Keratinocyte (primary cell): ENCODE data around the gene ACSS1. TPM values are rescaled to one million over a fixed set of nuclear protein-coding genes. Genes with fewer than 3 reads are reported as not detected.

Experiments
- DNase-seq: peaks from one replicate; pipeline ENCODE4 v3.0.0-alpha.2; 2011; ENCODE audit warnings: low read depth, missing footprints, low spot score
- FAIRE-seq: peaks from 2 replicates; lab custom pipeline; 2011; peaks lifted over from hg19 to GRCh38; lab: Jason Lieb, UNC
- H2AFZ ChIP-seq: 2 replicates; pipeline ENCODE4 v1.6.0; 2012; ENCODE audit warnings: low read length, control low read depth, inconsistent platforms; ENCODE audit not compliant: control insufficient read depth
- H3K27ac ChIP-seq: 2 replicates; pipeline ENCODE4 v1.5.1; 2011; ENCODE audit warnings: low read length; ENCODE audit not compliant: control insufficient read depth, insufficient read depth
- H3K27me3 ChIP-seq: 3 replicates; pipeline ENCODE4 v1.6.0; 2011; ENCODE audit warnings: low read length; ENCODE audit not compliant: control insufficient read depth, insufficient read depth; ENCODE audit errors: extremely low read depth
- H3K36me3 ChIP-seq, 2 experiments: 2 replicates in 1 of 2; 3 replicates in 1 of 2; pipeline ENCODE4 v1.5.1; 2011; ENCODE audit warnings: low read length in 2 of 2, mild to moderate bottlenecking in 1 of 2; ENCODE audit not compliant: control insufficient read depth in 2 of 2, insufficient read depth in 2 of 2; ENCODE audit errors: extremely low read depth in 1 of 2
- H3K4me1 ChIP-seq: 3 replicates; pipeline ENCODE4 v1.5.1; 2011; ENCODE audit warnings: low read length; ENCODE audit not compliant: control insufficient read depth, insufficient read depth; ENCODE audit errors: extremely low read depth
- H3K4me2 ChIP-seq: 3 replicates; pipeline ENCODE4 v1.6.0; 2011; ENCODE audit warnings: low read depth, low read length; ENCODE audit not compliant: control insufficient read depth, insufficient read depth; ENCODE audit errors: extremely low read depth
- H3K4me3 ChIP-seq, 3 experiments: fragments of 200-600 bp in 1 of 3; sonication (generic) in 1 of 3; 2 replicates in 2 of 3; 3 replicates in 1 of 3; pipeline ENCODE4 v1.5.1; 2011 to 2016; ENCODE audit warnings: low read length in 3 of 3, mild to moderate bottlenecking in 3 of 3, control low read depth in 2 of 3, inconsistent platforms in 1 of 3, low read depth in 1 of 3, mixed read lengths in 1 of 3, mixed run types in 1 of 3, moderate library complexity in 1 of 3; ENCODE audit not compliant: control insufficient read depth in 2 of 3, insufficient read depth in 2 of 3; ENCODE audit errors: extremely low read depth in 1 of 3
- H3K79me2 ChIP-seq: 2 replicates; pipeline ENCODE4 v1.6.0; 2012; ENCODE audit warnings: low read length; ENCODE audit not compliant: control insufficient read depth, insufficient read depth
- H3K9ac ChIP-seq: 3 replicates; pipeline ENCODE4 v1.6.0; 2011; ENCODE audit warnings: low read length; ENCODE audit not compliant: control insufficient read depth, insufficient read depth; ENCODE audit errors: extremely low read depth
- H3K9me1 ChIP-seq: 3 replicates; pipeline ENCODE4 v1.6.0; 2011; ENCODE audit warnings: low read length; ENCODE audit not compliant: control insufficient read depth, insufficient read depth; ENCODE audit errors: extremely low read depth
- H3K9me3 ChIP-seq: 2 replicates; pipeline ENCODE4 v1.5.1; 2012; ENCODE audit warnings: low read depth, low read length; ENCODE audit not compliant: control insufficient read depth
- H4K20me1 ChIP-seq: 3 replicates; pipeline ENCODE4 v1.6.0; 2011; ENCODE audit warnings: low read length; ENCODE audit not compliant: control insufficient read depth, insufficient read depth; ENCODE audit errors: extremely low read depth
- CTCF ChIP-seq, 3 experiments: IDR thresholded peaks in 1 of 3; conservative IDR thresholded peaks in 1 of 3; optimal IDR thresholded peaks in 1 of 3; 2 replicates in 2 of 3; 3 replicates in 1 of 3; pipeline versions ENCODE3 to v1.5.1; 2011; ENCODE audit warnings: low read length in 3 of 3, mild to moderate bottlenecking in 3 of 3, moderate library complexity in 2 of 3, control low read depth in 1 of 3, inconsistent platforms in 1 of 3; ENCODE audit not compliant: insufficient read depth in 2 of 3; ENCODE audit errors: extremely low read depth in 1 of 3
- EZH2 ChIP-seq: IDR thresholded peaks from one replicate; pipeline ENCODE4 v1.6.1; 2012; ENCODE audit warnings: inconsistent platforms, mild to moderate bottlenecking, low read length, moderate library complexity
- dilution Hi-C: fragments of 300-500 bp; cut with MboI; formaldehyde crosslinking; loops from one replicate; pipeline ENCODE4 v1.7.0; 2020; ENCODE audit warnings: low sequenced_read_pairs; ENCODE audit not compliant: extremely low pct_ligation_motif_present
- polyA plus RNA-seq, 5 experiments: library from polyadenylated mRNA; depleted of rRNA in 3 of 5; stranded (reverse) in 3 of 5; stranded (forward) in 1 of 5; unstranded in 1 of 5; fragments of >200 nt; gene quantifications; 1 replicate in 1 of 5; 2 replicates in 3 of 5; 3 replicates in 1 of 5; pipeline versions ENCODE4 v1.2.1 to v1.2.3, GENCODE V29; 2011 to 2012; ENCODE audit warnings: missing spikeins in 2 of 5, low read depth in 1 of 5, low replicate concordance in 1 of 5

Gene ACSS1
- polyA plus RNA-seq, 1 donor (not counting 4 experiments of a cell fraction or from before 2014, with no cell fraction given): 1.5 TPM

GRCh38 chr20:25032478-25033264 lies 25.3 kb downstream of the ACSS1 start:
- H3K4me1 ChIP-seq: peaks cover 6% of the 10 kb centered on the region
- dilution Hi-C loops: no loop called here
- no peaks in the 10 kb centered on the region for H3K9me3 ChIP-seq
- H3K9ac ChIP-seq: no peak overlapping the region
- H3K27me3 ChIP-seq: peaks cover 8% of the 10 kb centered on the region
- H3K27ac ChIP-seq: no peak overlapping the region
- H3K36me3 ChIP-seq: no peaks in the 10 kb centered on the region
- H2AFZ ChIP-seq: no peak overlapping the region
- H3K4me2 ChIP-seq: peak overlapping the region; percentile 23
- H4K20me1 ChIP-seq: no peaks in the 10 kb centered on the region
- no peaks in the 10 kb centered on the region for H3K79me2 ChIP-seq
- no peak for TF ChIP-seq CTCF (optimal IDR thresholded peaks at IDR 0.05 in 1 of 3, IDR thresholded peaks at IDR 0.05 in 1 of 3, conservative IDR thresholded peaks at IDR 0.05 in 1 of 3; ENCODE audit: extremely low read depth in 1 of 3, insufficient read depth in 2 of 3, low read length in 3 of 3)
- TF ChIP-seq EZH2: no peak
- no peak for DNase-seq
- no peak overlapping the region for H3K4me3 ChIP-seq
- H3K9me1 ChIP-seq: no peaks in the 10 kb centered on the region
- no peak for FAIRE-seq

GRCh38 chr20:25032065-25032477 lies 25.9 kb downstream of the ACSS1 start:
- Histone ChIP-seq H3K9me3 (no peaks in the 10 kb centered on the region), H3K27ac (no peak overlapping the region), H3K27me3 (peaks cover 8% of the 10 kb centered on the region), H3K79me2 (no peaks in the 10 kb centered on the region), H3K9me1 (no peaks in the 10 kb centered on the region), H3K36me3 (no peaks in the 10 kb centered on the region), H4K20me1 (no peaks in the 10 kb centered on the region), H3K4me2 (no peak overlapping the region), H3K9ac (no peak overlapping the region), H2AFZ (no peak overlapping the region), H3K4me1 (peaks cover 6% of the 10 kb centered on the region), H3K4me3 (no peak overlapping the region)
- dilution Hi-C loops: no loop called here
- DNase-seq (no peak), FAIRE-seq (no peak)
- TF ChIP-seq EZH2 (no peak), CTCF (optimal IDR thresholded peaks at IDR 0.05 in 1 of 3, IDR thresholded peaks at IDR 0.05 in 1 of 3, conservative IDR thresholded peaks at IDR 0.05 in 1 of 3; ENCODE audit: extremely low read depth in 1 of 3, insufficient read depth in 2 of 3, low read length in 3 of 3) (no peak)
